Endodermal cell (in vitro differentiated cells): ENCODE data around the gene DDIT4. TPM values are rescaled to one million over a fixed set of nuclear protein-coding genes. Genes with fewer than 3 reads are reported as not detected.

Experiments
- DNase-seq: peaks from one replicate; pipeline ENCODE4 v3.0.0-alpha.2; 2017
- H3K27ac ChIP-seq: 2 replicates; pipeline ENCODE4 v1.5.1; 2013; ENCODE audit warnings: mild to moderate bottlenecking, low read depth, low read length, moderate library complexity
- H3K27me3 ChIP-seq: 2 replicates; pipeline ENCODE4 v1.6.1; 2013; ENCODE audit warnings: mild to moderate bottlenecking, low read length, moderate library complexity; ENCODE audit not compliant: insufficient read depth, control insufficient read depth, poor library complexity, severe bottlenecking
- H3K36me3 ChIP-seq: 2 replicates; pipeline ENCODE4 v1.7.0; 2013; ENCODE audit warnings: mild to moderate bottlenecking, low read length, moderate library complexity; ENCODE audit not compliant: control insufficient read depth, insufficient read depth
- H3K4me1 ChIP-seq: one replicate; pipeline ENCODE4 v1.7.0; 2013; ENCODE audit warnings: low read length; ENCODE audit not compliant: control insufficient read depth, insufficient read depth
- H3K4me3 ChIP-seq: 2 replicates; pipeline ENCODE4 v1.5.1; 2013; ENCODE audit warnings: mild to moderate bottlenecking, low read length, moderate library complexity
- H3K9ac ChIP-seq: 2 replicates; pipeline ENCODE4 v1.6.1; 2013; ENCODE audit warnings: mild to moderate bottlenecking, low read length, moderate library complexity; ENCODE audit not compliant: poor library complexity, severe bottlenecking; ENCODE audit errors: extremely low read depth
- H3K9me3 ChIP-seq: 2 replicates; pipeline ENCODE4 v1.6.1; 2013; ENCODE audit warnings: mild to moderate bottlenecking, low read length, moderate library complexity; ENCODE audit not compliant: control insufficient read depth
- H3K27ac Mint-ChIP-seq: 2 replicates; pipeline ENCODE4 v1.8.0; 2020; ENCODE audit warnings: mixed read lengths
- H3K27me3 Mint-ChIP-seq: 2 replicates; pipeline ENCODE4 v1.8.0; 2021; ENCODE audit warnings: mild to moderate bottlenecking, mixed read lengths; ENCODE audit not compliant: insufficient read depth
- H3K36me3 Mint-ChIP-seq: 2 replicates; pipeline ENCODE4 v1.8.0; 2020; ENCODE audit warnings: low read depth, mixed read lengths
- H3K4me1 Mint-ChIP-seq: 2 replicates; pipeline ENCODE4 v1.8.0; 2020; ENCODE audit warnings: mixed read lengths
- H3K4me3 Mint-ChIP-seq: 2 replicates; pipeline ENCODE4 v1.8.0; 2020; ENCODE audit warnings: mild to moderate bottlenecking, moderate library complexity, mixed read lengths
- H3K9me3 Mint-ChIP-seq: 2 replicates; pipeline ENCODE4 v1.8.0; 2020; ENCODE audit warnings: mild to moderate bottlenecking, mixed read lengths
- CTCF ChIP-seq: fragments of 200-600 bp; sonication (generic); conservative IDR thresholded peaks from 2 replicates; pipeline ENCODE4 v1.5.0; 2021; ENCODE audit warnings: antibody characterized with exemption, mild to moderate bottlenecking
- WGBS, 2 experiments: methylation state at CpG; one replicate each; pipeline versions ENCODE4 v1.1.5 to v1.1.7; 2013; ENCODE audit warnings: missing lambda C conversion rate in 2 of 2, mixed read lengths in 1 of 2; ENCODE audit not compliant: insufficient coverage in 1 of 2, insufficient read length in 1 of 2; 5-methylcytosine and 5-hydroxymethylcytosine counted together
- total RNA-seq, 2 donors: library from RNA; stranded (reverse); fragmentation: NEBNext Ultra II Directional in 1 of 2; extraction: Animal tissue kit (Norgen Biotek cat#: 25700) in 1 of 2; gene quantifications; 2 replicates in 1 of 2; 3 replicates in 1 of 2; pipeline ENCODE4 v1.2.1, GENCODE V29; 2021

DDIT4 gene
- total RNA-seq, 2 donors from 2014 or later, result 20.5 to 30.2 TPM

GRCh38 chr10:72241691-72242252 lies 32.0 kb upstream of the DDIT4 start:
- Histone ChIP-seq H3K27me3 (no peaks in the 10 kb centered on the region), H3K9me3 (no peaks in the 10 kb centered on the region), H3K4me1 (peaks cover 14% of the 10 kb centered on the region), H3K36me3 (no peaks in the 10 kb centered on the region), H3K4me3 (no peak overlapping the region), H3K9ac (no peak overlapping the region), H3K27ac (no peak overlapping the region)
- Mint-ChIP-seq H3K9me3 (no peaks in the 10 kb centered on the region), H3K4me3 (no peak overlapping the region), H3K27me3 (no peaks in the 10 kb centered on the region), H3K27ac (no peak overlapping the region), H3K4me1 (peaks cover 21% of the 10 kb centered on the region), H3K36me3 (no peaks in the 10 kb centered on the region)
- 86 to 95% methylated on average over 7 to 8 of the region's 8 CpGs for WGBS, 2 experiments
- DNase-seq, result no peak
- TF ChIP-seq CTCF, result no peak

GRCh38 chr10:72242675-72243074 lies 31.0 kb upstream of the DDIT4 start:
- WGBS, 2 experiments, result 65 to 77% methylated on average over 4 of the region's 4 CpGs
- no peak overlapping the region for H3K4me3 ChIP-seq
- no peaks in the 10 kb centered on the region for H3K27me3 Mint-ChIP-seq
- DNase-seq, result peak; percentile 78
- no peaks in the 10 kb centered on the region for H3K9me3 Mint-ChIP-seq
- no peak overlapping the region for H3K4me3 Mint-ChIP-seq
- no peaks in the 10 kb centered on the region for H3K36me3 ChIP-seq
- H3K4me1 Mint-ChIP-seq, result peaks cover 21% of the 10 kb centered on the region
- no peaks in the 10 kb centered on the region for H3K27me3 ChIP-seq
- H3K36me3 Mint-ChIP-seq, result no peaks in the 10 kb centered on the region
- peak overlapping the region; percentile 70 for H3K27ac Mint-ChIP-seq
- no peak overlapping the region for H3K9ac ChIP-seq
- H3K27ac ChIP-seq, result no peak overlapping the region
- TF ChIP-seq CTCF, result no peak
- peaks cover 14% of the 10 kb centered on the region for H3K4me1 ChIP-seq
- no peaks in the 10 kb centered on the region for H3K9me3 ChIP-seq

- H3K9me3 Mint-ChIP-seq, result no peaks in the 10 kb centered on the region
- DNase-seq, result no peak
- H3K4me3 ChIP-seq, result no peak overlapping the region
- H3K36me3 Mint-ChIP-seq, result no peaks in the 10 kb centered on the region
- peak; percentile 35 for TF ChIP-seq CTCF
- H3K9me3 ChIP-seq, result no peaks in the 10 kb centered on the region
- H3K27me3 ChIP-seq, result no peaks in the 10 kb centered on the region
- H3K27ac ChIP-seq, result no peak overlapping the region
- WGBS, 2 experiments, result 95% methylated on average over 8 to 11 of the region's 11 CpGs
- no peak overlapping the region for H3K9ac ChIP-seq
- H3K4me3 Mint-ChIP-seq, result no peak overlapping the region
- H3K27me3 Mint-ChIP-seq, result no peaks in the 10 kb centered on the region
- H3K36me3 ChIP-seq, result no peaks in the 10 kb centered on the region
- H3K4me1 Mint-ChIP-seq, result peaks cover 34% of the 10 kb centered on the region
- peaks cover 21% of the 10 kb centered on the region for H3K4me1 ChIP-seq
- H3K27ac Mint-ChIP-seq, result no peak overlapping the region
Observed at GRCh38 chr10:72243822-72244437, 29.8 kb upstream of the DDIT4 start.
